ENCODE results near the gene PLOD1.
"Not testable (repeated sequence)": the region's sequence is repeated elsewhere in the genome, so short reads cannot be mapped to it uniquely, and the experiment has no call there.

The PLOD1 gene

DNA sequence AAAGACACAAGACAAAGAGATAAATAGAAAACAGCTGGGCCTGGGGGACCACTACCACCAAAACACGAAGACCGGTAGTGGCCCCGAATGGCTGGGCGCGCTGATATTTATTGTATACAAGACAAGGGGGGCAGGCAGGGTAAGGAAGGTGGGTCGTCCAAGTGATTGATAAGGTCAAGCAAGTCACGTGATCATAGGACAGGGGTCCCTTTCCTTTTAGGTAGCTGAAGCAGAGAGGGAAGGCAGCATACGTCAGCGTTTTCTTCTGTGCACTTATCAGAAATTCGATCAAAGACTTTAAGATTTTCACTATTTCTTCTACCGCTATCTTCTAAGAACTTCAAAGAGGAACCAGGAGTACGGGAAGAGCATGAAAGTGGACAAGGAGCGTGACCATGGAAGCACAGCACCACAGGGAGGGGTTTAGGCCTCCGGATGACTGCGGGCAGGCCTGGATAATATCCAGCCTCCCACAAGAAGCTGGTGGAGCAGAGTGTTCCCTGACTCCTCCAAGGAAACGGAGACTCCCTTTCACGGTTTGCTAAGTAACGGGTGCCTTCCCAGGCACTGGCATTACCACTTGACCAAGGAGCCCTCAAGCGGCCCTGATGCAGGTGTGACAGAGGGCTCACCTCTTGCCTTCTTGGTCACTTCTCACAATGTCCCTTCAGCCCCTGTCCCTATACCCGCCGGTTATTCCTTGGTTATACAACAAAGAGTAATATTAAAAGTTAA is 21.9 kb upstream of the PLOD1 start:
- not testable (repeated sequence) for DNase-seq

DNA sequence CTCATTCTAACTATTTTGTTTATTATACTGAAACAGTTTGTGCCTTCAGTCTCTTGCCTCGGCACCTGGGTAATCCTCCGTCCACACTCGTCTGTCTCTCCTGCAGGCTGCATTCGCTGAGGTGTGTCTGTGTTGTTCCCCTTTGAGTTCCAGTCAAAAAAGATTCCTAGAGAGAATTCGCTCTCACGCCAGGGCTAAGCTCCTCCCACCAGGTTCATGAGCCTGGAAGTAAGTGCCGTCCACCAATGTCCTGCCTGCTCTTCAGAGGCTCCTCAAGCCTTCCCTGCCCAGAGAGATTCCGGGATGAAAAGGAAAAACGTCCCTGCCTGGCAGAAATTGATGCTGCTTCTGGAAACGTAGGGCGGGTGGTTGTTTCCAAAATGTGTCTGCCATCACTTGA is 21.2 kb upstream of the PLOD1 start:
- DNase-seq, result no peak

DNA sequence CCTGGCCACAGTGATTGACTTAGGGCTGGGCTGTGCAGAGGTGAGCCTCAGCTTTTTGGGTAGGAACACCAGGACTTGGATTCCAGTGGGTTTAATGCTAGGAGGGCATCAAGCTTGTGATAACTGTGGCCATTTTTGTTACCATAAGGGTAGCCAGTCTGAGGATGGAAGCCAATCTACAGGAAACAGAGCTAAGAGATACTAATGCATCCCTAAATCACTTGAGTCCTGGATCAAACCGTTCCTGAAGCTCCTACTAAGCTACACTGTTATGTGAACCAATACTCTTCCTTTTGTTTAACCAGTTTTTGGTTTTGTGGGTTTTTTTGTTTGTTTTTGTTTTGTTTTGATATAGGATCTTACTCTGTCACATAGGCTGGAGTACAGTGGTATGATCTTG is 20.5 kb upstream of the PLOD1 start:
- no peak for DNase-seq

DNA sequence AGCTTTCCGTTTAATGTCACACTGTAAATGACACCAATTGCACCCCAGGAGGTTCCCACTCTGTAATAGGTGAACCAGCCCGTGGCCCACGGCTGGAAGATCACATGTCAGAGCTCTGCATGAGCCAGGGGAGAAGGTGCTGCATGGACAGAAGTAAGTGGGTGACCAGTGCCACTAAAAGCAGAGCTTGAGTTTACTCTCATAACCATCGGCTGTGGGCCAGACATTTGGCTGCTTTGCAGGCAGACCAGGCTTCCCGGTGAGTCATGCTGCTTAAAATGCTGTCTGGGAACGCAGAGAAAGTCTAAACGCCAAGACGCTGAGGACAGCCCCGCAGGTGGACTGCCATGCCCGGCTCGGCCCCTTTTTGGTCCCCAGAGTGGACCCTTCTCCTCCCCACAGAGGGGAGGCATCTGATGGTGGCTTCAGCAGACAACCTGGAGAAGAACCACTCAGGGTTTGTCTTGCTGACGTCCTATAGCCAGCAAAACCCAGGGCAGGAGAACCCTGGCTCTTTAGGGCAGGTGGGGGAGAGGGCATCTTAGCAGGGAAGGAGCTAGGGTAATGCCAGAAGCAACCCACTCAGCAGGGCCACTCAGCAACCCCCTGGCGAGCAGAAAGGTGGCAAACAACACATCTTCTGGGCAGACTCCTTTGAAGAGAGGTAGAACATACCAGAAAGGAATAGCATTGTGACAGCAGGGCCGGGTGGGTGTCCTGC is 15.6 kb upstream of the PLOD1 start:
- no peak for DNase-seq

DNA sequence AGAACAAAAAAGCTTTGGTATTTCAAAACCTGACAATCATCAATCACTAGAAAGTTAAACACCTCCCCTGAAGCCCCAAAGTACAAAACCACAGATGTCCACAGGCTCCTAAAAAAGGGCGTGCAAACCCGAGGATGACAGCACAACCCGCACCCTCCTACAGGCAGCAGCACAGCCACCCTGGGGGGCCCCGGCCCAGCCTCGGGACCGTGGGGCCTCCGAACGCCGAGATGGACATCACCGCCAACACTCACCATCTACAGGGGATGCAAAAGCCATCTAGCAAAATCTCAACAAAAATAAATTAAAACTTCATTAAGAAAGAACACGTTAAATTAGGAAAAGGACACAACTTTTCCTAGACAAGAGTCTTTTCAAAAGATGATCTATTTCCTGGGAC is 14.9 kb upstream of the PLOD1 start:
- no peak for DNase-seq

DNA sequence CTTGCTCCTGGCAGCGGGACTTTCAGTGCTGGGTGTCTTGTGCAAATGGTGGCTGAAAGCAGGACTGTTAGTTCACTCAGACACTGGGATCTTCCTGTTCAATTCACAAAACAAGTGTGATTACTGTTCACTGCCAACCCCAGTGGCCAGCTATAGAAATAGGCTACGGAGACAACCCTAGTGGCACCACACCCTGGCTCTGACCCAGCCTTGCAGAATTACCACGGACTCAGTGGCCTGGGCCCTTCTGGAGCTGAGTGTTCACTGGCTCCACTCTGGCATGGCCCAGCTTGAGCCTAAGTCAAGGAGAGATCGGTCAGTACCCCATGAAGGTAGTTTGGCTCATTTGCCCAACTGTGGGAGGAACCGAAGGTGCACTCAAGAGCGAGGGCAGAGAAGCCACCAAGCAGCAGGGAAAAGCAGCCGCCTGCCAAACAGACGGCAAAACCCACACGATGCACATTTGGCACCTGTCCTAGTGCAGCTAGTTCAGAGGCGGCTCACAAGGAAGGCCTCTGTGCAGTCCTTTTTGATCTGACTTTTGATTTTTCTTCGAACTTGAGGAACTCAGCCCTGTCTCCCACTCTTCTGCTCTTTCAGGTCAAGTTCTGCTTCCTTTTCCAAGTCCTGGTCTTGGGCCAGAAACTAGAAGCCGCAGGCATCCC is 14.1 kb upstream of the PLOD1 start:
- DNase-seq, result no peak

DNA sequence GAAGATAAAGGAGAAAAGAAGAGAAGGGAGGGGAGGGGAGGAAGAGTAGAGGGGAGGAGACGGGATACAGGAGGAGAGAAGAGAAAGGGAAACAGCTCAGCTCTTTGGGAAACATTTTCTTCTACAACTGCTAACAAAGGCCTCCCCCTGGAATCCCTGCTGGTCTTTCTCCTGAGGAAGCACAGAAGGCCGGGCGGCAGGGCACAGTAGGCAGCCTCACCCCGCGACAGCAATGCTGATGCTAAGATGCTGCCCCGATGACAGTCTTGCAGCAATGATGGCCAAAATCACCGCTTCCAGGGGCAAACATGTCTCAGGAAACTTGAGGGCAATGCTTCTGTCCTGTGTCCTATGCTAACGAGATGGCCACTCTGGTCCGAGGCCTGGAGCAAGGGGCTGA is 13.5 kb upstream of the PLOD1 start:
- no peak for DNase-seq

DNA sequence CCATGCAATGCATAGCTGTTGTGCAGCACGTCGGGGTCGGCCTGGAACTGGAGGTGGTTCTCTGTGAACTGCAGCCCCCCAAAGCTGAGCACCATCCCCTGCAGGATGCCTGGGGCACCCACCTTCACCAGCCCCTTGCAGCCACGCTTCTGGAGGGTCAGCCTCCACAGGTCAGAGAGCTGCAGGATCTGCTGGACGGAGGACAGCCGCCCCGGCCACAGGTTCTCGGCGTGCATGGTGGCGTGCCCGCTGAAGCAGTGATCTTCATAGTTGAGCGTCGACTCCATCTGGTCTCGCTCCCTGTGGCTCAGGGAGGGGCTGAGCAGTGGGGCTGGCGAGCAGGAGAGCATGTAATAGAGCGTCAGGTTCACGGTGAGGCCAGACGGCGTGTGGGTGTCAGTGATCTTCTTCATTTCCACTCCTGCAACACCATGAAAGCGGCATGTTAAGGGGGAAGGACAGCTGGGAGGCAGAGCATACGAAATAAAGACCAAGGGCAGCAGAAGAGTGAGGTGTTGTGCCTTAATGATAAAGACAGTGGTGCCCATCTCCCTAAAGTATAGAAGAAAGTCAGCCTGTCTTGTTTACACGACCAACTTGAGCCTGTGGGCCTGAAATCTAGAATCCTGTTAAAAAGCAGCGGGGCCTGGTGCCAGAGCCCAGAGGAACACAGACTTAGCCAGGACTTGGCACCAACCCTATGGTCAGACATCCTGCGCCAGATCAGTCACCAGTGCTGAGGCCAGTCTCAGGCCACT is 11.3 kb upstream of the PLOD1 start:
- no peak for DNase-seq

DNA sequence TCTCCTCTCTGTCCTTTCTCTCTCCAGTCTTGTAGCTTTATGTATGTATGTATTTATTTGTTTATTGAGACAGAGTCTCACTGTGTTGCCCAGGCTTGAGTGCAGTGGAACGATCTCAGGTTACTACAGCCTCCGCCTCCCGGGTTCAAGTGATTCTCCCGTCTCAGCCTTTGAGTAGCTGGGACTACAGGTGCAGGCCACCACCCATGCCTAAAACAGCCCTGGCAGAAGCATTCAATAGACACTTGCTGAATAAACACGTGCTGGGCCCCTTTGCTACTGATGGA is 10.7 kb upstream of the PLOD1 start:
- no peak for DNase-seq

DNA sequence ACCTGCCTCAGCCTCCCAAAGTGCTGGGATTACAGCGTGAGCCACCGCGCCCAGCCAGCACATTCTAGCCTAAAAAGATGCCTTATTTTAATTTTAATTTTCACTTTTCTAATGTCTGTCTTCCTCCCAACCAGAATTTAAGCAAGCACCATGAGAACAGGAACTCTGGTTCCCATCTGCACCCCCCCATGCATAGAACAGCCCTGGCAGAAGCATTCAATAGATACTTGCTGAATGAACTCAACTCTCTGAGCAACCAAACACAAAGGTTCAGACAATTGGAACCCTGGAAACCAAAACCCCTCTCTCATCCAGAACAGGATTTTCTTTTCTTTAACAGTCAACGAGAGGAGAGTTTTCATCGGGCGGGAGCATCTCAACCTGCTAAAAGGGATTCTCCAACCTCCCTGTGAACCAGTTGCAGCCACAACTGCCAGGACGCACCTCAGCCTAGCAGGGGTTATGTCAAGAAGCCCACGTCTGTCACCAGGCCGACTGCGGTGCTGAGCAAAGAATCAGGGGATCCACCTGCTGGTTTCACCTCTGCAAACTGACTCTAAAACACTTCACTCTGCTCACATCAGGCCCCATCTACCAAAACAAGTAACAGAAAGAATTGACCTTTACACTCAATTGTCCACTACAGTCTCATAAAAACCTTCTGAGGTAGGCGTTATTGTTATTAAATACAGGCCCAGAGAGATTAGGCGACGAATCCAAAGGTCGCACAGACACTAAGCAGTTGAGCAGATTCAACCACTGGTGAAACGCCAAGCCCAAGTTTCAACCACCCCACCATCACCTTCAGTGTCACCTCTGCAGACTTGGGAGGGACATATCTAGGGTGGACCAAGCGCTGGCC is 10.0 kb upstream of the PLOD1 start:
- DNase-seq, result no peak

DNA sequence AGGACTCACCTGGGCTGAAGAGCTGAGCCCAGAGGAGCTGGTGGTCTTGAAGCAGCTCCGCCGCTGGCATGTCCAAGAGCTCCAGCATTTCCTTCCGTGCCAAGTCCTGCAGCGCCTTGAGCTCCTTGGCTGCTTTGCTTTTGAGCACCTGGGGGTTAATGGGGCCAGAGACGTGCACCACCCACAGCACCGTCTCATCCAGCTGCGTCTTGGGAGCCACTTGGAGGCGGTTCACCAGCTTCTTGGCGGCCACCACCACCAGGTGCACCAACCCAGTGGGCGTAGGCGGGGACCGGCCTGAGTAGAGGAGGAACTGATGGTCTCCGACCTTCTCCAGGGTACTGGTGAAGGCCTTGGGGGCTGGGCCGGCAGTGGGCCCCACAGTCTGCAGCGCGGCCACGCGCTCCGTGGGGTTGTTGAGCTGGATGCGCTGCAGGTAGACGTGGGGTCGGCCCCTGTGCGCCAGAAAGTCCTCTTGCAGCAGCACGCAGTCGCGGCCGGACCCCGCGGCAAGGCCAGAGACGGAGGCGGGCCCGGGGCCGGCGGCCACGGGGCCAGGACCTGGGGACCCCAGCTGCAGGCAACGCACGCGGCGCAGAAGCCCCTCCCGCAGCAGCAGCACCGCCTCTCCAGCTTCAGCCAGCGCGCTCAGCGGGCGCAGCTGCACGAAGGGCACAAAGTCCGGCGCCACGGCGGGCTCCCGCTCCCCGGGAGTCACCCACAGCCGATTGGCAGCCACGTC is 9.2 kb upstream of the PLOD1 start:
- not testable (repeated sequence) for DNase-seq

DNA sequence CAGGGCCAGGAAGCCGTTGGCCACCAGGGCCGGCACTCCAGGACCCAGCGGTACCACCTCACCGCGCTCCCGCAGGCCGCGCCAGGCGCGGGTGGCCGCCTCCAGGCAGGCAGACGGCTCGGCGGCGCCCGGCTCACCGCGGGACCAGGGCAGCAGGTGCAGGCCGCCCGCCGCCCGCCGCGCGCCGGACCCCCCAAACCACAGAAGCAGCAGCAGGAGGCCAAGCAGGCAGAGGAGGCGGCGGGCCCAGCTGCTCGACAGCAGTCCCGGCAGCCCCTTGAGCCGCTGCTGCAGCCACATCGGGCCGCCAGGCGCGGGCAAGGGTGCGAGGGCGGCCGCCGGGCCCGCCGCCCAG is 8.6 kb upstream of the PLOD1 start:
- no peak for DNase-seq

DNA sequence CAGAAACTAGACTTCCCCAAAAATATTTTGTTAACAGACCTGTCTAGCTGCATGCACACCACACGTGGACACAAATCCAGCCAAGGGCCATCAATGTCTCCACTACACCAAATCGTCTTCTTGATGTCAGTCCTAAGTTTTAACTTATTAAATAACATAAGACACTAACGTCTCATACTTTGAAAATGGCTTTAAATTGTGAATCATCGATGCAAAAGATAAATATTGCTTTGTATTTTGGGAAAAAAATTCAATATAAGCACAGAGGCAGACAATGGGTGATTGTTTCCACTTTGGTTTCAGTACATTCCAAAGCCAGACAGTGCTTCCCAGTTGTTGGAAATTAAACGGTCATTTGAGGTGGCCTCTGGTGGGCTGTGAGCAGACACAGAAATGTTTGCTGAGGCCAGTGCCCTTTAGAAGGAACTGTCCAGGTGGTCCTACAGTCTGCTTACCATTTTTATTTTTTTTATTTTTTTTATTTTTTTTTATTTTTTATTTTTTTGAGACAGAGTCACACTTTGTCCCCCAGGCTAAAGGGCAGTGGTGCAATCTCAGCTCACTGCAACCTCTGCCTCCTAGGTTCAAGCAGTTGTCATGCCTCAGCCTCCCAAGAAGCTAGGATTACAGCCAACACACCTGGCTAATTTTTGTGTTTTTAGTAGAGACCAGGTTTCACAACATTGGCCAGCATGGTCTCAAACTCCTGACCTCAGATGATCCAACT is 6.5 kb upstream of the PLOD1 start:
- no peak for DNase-seq

DNA sequence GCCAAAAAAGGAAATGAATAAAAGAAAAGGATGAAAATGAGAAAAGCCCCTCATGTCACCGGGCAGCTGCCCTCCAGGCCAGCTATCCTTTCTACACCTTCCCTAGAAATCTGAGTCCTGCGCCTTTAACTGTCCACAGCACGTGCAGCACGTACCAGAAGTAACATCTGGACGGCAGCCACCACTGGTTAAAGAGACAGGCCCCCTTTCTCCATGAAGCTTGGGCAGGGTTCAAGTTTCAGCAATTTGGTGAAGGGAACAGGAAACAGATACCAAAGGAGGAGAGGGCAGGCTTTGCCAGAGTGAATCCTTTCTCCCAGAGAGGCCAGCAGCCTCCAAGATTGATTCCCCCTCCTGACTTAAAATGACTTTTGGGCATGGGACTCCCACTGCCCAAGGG is 4.7 kb upstream of the PLOD1 start:
- peak; percentile 53 for DNase-seq

DNA sequence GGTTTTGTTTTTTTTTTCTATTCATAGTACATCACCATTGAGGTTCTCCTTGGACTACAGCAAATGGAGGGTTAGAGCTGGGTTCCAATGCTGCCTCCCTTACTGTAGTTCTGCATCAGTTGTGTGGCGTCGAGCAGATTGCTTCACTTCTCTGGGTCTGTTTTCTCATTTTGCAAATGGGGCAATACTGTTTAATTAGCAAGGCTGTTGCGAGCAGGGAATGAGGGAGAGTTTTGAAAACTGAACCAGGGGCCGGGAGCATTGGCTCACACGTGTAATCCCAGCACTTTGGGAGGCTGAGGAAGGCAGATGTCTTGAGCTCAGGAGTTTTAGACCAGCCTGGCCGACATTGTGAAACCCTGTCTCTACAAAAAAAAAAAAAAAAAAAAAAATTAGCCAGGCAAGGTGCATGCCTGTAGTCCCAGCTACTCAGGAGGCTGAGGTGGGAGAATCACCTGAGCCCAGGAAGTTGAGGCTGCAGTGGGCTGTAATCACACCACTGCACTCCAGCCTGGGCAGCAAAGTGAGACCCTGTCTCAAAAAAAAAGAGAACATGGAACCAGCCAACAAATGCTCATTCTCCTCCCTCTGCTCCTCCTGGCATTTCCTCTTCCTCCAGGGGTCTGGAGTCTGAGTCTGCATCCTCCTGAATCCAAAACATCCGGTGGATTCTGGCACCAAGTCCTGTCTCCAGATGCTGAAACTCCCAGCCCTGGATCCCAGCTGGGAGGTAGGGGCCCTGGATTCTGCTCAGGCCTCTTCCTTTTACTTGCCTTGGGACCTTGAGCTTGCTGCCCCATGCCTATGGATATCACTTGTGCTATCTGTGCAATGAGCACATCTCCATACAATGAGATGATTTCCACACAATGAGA is 3.7 kb upstream of the PLOD1 start:
- DNase-seq, result no peak

DNA sequence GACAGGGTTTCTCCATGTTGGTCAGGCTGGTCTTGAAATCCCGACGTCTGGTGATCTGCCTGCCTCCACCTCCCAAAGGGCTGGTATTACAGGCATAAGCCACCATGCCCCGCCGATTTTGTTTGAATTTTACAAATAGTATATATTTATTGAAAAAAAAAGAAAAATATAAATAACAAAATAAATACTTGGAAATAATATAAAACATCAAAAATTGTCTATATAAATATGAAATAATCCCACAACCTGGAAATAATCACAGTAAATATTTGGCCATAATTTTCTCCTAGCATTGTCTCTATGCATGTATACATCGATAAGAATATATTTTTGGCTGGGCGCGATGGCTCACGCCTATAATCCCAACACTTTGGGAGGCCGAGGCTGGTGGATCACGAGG is 2.7 kb upstream of the PLOD1 start:
- no peak for DNase-seq

DNA sequence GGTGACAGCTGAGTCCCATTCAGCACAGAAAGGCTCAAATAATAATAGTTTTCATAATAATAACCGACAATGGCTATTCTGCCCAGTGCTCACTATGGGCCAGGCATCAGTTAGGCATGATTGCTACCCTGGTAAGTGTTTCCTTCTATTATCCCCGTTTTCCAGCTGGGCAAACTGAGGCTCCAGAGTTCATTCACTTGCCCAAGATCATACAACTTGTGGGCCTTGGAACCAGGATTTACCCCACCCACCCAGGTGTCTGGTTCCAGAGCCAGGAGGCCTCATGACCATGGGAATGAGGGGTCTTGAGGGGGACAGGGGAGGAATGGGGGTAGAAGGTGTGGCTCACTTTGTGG is 518 bp downstream of the PLOD1 start:
- DNase-seq, result no peak

DNA sequence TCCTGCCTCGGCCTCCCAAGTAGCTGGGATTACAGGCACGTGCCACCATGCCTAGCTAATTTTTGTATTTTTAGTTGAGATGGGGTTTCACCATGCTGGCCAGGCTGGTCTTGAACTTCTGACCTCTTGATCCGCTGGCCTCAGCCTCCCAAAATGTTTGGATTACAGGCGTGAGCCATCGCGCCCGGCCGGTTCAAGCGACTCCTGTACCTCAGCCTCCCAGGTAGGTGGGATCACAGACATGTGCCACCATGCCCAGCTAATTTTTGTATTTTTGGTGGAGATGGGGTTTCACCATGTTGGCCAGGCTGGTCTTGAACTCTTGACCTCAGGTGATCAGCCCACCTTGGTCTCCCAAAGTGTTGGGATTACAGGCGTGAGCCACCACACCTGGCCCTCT is 1.2 kb downstream of the PLOD1 start:
- not testable (repeated sequence) for DNase-seq

DNA sequence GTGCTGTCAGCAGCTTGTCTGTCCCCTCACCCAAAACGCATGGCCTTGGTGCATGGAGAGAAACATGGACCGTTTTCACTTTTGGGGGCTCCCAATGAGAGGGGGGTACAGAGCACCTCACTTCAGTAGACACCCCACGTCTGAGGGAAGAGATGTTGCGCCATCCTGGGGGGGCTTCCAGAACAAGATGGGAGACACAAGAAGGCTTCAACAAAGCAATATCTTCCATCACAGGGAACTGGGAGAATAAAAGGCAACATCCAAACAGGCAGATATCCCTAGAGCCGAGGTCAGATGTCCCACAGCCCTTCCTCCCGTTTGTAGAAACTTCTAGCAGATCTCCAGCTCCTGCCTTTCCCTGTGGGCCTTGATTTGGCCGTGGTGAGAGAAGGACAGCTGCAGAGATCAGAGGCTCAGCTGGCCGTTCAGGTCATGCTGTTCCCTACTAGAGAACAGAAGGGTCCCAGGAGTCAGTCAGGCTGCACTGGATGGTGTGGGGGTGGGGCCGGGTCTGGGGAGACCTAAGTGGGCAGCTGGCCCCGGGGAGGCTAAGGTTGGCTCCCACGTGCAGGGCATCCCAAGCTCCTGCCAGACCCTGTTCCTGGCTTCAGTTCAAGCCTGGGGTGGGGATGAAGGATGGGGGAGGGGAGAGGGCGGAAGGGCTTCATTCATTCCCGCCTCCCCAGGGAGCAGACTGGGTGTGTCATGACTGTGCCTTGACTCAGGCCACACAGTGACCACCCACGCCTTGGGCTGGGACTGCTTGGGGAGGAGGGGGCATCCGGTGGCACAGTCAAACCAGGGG is 4.4 kb downstream of the PLOD1 start:
- no peak for DNase-seq
